ENCODE measurements around the gene MED13L. TPM values are rescaled to one million over a fixed set of nuclear protein-coding genes. Genes with fewer than 3 reads are reported as not detected.

The MED13L gene
- total RNA-seq, 1 donor from 2014 or later = 69.3 TPM

DNA sequence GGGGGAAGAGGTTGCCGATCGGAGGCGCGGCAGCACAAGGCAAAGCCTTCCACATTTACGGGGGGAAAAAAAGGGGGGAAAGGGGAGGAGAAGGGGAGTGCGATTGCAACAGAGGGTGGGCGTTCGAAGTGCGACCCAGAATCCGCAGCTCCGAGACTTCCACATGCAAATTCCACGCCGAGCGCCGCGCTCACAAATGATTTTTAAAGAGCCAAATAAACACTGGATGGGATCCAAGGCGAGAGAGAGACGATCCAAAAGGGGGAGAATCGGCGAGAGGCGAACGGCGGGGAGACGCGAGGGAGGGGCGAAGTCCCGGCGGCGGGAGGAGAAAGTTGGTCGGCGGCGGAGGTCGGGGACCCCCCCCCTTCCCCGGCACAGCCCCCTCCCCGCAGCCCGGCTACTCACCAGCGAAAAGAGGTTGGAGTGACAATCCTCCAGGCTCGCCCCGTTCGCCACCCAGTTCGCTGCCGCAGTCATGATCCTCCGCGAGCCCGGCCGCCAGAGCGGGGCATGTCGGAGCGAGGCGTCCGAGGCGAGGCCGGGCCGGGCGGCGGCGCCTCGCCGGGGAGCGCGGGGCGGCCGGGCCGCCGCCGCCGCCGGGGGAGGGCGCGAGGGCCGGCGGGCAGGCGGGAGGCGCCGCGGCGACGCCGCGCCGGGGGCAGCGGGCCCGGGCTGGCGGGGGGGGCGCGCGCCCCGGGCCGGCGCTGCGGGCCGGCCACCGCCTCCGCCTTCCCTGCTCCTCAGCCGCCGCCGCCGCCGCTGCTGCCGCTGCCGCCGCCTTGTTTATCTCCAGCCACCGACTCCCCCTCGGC, 634 bp downstream of the MED13L start:
- peak; percentile 61 for ATAC-seq

DNA sequence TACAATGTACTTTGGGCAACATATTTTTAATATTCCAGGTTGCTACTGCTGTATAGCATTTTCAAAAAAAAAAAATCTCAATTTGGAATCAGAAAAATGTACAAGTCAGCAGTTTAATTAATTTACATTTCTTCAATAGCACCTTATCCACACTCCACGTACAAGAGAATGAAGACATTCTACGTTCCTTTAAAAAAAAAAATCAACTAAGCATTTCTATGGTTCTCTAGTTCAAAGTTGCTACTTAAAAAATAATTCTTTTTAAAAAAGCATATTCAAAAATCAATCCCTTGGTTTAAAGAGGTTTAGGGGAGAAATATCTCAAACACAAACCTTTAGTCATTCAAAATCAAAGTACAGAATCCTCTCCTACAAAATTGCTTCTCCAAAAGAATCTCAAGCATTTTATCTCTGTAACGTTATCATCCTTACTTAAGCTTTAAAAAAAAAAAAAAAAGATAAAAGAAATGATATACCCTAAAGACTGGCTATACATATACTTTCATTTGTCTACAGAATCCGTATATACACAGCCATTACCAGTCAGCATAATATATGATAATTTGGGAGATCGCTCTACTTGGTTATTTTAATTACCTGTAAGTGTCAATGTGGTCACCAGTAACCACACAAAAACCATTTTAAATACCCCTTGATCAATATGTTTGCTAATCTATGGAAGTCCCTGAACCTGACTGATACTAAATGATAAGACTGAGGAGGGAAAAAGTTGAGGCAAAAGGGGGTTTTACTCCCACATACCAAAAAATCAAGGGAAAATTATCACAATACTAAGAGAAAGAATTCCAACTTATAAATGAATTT, 2.7 kb downstream of the MED13L start:
- no peak for ATAC-seq

DNA sequence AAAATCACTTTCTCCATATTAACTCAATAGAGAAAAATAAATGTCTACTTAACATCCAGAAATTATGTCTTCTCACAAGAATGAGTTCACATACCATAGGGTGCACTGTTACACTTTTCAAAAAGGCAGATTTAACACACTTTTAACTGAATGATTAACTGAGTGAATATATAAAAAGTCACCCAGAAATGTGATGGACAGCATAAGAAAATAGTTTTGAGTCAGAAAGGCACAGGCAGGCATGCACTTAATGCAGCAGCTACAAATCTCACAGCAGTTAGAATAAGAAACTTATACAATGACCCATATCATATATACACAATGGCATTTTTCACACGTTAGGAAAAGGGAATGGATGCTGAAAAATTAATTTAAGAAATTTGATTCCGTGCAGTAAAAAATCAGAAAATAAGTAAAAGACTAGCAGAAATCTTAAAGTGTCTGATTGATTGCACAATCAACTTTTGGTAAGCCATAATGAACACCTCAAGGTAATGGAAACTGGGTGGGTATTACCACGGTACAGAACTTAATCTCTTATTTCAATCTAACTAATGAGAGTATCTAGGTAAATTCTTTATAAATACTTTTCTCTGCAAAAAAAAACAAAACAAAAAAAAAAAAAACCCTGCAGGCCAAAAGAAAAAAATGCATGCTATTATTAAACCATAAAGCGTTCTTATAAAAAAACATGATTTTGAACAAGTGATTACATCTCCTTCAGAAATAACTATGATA, 3.5 kb downstream of the MED13L start:
- no peak for ATAC-seq

DNA sequence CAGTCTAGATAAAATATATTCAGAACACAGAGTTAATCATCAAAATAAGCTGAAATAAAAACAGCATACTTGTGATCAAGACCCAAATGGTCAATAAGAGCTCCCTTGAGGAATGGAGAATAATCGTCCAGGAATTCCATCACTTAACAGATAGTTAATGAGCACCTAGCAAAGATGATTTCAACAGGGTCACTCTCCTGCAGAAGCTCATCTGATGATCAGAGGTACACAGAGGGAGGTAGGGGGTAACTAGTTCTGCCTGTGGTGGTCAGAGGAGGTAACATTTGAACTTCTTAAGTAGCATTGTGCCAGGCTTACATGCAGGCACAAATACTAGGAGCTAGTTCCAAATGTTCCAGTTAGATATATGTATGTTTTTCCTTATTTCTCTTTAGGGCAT, 9.5 kb downstream of the MED13L start:
- ATAC-seq = no peak

DNA sequence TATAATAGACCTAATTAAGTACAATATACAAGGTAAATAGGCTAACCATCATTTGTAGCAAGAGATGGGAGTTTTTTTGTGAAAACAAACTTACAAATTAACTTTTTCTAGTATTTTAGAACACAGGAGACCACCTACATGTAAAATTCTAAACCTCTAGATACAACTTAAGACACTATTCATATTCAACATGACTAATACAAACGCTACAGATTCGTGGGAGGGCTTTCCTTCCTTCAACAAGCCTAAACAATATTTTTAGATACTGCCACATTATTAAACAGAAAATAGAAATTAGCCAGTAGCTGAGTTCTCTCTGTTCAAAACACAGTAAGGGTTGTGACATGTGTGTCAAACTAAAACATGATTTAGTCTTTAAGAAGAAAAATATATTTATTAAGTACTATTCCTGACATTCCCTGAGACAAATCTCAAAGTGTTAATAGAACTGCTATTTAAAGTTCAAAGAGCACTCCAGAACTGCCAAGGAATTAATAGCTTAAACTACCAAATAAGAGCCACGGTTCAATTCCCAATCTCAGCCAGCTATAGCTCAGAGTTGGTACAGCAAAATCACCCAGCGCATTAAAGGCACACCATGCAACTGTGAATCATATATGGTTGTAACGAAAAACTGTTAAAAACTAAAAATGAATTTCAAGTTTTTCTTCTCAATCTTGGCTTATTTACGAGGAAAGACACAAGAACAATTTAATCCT, 10.7 kb downstream of the MED13L start:
- no peak for ATAC-seq

DNA sequence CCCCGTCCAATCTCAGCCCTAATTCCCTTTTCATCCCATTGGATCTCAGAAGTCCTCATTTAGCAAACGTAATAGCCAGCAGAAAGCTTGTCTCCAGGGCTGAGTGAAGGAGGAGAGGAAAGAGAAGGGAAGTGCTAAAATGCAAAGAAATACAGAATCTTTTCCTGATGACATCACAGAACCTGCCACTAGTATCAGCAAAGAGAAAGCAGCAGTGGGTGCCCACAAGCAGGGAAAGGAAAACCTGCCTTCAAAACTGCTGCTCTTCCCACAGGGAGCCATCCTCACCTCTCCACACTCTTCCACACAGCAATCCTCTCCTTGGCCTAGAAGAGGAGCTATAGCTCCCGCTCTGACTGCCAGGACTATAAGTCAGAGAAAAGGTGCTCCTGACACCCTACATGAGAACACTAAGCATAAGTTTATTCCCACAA, 11.3 kb downstream of the MED13L start:
- ATAC-seq = peak; percentile 37

DNA sequence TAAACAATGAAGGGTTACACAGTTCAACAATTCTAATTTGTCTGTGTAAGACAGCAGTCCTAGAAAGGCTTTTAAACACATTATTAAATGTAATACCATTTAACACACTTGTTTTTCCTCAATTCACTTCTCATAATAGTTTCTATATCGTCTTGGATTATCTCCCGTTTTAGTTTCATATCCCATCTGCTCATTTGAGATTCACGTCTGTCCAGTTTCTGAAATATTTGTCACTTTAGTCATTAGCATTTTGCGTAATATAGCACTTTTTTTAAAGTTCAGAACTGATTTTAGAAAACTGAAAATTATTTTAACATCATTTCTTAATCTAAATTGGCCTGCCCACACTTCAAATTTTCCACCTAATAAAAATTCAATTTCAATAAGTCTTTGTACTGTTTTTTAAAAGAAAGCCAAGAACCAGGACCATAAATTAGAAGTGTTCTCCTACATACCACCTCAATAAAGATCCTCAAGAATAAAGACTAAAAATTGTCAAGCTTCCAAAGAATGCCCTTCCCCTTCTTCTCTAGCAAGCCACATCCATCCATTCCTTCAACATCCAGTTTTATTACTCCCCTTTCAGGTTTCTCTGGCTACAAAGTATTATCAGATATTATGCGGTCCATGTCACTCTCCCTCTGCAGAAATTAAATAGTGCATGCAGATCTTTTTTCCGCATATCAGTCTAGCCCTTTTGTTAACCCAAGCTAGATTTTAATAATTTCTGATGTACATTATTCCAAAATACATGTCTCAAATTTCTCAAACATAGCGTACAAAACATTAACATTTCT, 11.9 kb downstream of the MED13L start:
- no peak for ATAC-seq

DNA sequence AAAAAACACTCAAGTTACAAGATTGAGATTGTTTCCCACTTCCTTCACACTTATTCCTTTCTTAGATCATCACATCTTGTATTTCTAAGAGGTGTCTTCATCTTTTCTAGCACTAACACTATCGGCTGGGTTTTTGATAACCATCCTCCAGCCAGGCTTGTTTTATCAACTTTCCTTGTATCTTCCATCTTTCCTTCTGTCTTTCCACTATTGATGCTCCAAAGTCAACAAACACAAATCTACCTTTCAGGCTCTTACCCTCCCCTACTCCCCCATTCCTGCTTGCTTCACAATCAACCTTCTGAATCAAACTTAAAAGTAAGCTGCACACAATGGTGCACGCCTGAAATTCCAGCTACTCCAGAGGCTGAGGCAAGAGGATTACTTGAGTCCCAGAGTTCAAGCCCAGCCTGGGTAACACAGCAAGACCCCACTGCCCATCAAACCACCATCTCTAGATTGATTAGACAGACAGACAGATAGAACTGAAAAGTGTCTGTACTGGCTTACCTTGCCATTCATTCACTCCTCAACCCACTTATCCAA, 12.9 kb downstream of the MED13L start:
- ATAC-seq = no peak

DNA sequence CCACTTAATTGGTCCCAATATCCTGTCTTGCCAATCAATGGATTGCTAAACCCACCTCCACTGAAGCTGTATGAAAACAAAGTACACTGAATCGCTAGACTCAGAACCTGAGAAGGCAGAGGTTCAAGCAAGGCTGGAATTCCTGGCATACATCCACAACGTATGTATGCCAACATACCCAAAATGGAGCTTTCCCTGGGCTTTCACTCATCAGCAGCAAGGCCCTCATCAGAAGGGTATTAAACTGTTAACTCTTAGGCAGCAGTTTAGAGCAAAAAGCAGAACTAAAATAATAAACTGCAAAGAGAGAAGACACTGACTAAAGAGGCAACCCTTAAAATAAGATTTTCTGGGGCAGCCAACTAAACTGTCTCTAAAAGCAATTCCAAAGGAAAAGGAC, 13.6 kb downstream of the MED13L start:
- no peak for ATAC-seq

DNA sequence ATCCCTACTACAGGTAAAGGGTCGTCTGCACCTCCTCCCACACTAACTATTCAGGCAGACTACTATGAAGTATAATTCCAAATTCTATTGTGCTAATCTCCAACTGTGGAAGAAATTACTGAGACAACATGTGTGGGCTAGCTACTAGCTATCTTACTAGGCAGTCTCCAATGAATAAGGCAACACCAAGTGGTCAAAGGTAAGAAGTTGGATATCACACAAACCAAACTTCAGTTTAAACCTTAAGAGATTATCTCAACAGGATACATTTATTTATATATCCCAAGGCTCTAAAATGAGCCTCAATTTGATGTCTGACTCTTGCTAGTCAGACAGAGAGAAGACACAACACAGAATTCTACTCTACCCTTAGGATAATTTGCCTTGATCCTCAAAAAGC, 14.1 kb downstream of the MED13L start:
- ATAC-seq = no peak

DNA sequence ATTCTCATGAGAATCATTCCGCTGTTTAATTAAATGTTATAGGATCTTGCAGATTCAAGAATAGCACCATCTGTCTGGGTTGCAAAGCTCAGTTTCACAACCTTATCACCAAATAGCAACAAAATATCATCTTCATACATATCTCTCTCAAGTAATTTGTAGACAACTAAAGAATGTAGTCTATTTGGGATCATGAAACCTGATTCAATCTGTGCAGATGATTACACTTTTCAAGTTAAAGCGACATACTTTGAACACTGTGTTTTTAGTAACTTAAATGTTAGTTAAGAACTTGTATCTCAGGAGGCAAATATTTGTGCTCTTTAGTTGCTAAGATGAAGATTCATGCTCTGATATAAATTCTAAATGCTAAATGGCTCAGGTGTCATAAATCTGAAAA, 14.8 kb downstream of the MED13L start:
- no peak for ATAC-seq

DNA sequence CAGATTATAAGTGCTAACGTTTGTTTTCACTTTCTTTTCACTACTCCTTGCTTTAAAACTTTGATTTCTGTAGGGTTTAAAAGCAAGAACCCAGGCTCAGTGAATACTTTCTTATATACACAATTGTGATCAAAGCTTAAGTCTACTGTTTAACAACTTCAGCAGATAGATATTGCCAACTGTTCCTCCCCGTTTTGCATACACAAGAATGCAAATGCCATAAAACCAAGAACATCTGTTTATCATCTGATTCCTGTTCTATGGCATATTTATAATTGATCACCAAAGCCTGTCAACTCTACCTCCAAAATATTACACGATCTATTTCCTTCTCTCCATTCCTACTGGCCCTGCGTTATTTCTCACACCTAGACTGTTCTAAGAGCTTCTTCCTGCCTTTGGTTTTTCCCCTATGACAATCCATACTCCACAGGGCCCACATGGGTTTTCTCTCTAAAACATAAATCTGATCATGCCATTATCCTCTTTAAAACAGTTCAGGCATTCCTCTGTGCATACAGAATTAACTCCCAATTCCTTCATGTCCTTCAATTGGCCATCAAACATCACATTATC, 15.9 kb downstream of the MED13L start:
- ATAC-seq = no peak

DNA sequence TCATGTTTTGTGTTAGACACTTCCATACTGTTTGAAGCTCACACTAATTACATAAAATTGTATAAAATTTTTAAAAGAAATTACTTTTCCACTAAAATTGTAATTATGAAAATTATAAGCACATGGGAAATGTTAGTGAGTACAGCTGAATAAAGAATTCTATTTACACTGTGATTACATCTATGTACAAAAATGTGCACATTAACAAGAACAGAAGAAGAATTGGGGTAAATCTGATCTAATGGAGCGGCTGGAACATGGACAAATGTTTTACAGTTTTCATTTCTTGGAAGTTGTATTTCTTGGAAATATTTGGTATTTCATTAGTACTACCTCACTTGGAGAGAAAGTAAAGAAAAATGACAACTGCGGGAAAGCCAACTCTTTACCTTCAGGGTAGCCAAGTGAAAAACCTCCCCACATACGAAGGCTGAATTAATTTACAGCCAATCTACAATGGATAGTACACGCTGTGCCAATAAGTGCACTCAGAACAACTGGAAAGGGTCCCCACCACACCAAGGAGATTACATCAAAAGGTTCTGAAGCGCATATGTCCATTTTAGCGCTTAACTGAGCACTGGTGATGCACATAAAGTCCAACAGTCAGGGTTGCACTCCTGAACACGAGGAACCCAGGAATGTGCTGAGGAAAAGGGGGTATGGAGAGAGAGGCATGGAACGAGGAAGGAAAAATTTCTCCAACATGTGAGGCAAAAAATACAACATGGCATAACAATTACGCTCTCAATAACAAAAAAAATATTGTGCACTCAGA, 17.5 kb downstream of the MED13L start:
- ATAC-seq = no peak

DNA sequence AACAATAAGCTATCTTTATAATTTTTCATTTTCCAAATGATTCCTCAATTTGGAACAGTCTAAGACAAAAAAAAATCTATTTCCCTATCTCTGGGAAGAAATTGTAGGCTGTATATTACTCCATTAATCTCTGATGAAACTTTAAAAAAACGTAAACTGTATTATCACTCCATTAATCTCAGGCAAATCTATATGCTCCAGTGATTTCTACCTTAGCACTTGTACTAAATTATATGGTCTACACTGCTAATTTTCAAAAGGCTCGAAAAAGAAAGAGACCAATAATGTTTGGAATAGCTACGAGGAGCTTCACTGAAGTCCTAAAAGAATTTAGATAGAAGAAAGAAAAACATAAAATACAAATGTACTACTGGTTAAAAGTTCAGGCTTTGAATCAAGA, 19.7 kb downstream of the MED13L start:
- no peak for ATAC-seq

DNA sequence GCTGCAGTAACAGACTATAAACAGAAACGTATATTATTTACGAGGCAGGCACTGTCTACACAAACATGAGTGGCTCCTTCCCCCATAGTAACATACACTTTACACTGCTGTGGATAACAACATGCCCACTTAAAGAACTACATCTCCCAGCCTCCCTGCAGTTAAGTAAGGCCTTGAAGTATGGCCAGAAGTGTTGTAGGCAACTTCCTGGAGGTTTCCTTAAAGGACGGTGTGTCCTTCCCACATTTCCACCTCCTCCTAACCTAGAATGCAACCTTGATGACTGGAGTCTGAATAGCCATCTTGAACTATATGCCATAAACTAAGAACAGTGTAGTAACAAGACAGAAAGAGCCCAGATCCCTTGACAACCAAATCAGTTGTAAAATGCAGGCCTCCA, 20.3 kb downstream of the MED13L start:
- peak; percentile 36 for ATAC-seq

DNA sequence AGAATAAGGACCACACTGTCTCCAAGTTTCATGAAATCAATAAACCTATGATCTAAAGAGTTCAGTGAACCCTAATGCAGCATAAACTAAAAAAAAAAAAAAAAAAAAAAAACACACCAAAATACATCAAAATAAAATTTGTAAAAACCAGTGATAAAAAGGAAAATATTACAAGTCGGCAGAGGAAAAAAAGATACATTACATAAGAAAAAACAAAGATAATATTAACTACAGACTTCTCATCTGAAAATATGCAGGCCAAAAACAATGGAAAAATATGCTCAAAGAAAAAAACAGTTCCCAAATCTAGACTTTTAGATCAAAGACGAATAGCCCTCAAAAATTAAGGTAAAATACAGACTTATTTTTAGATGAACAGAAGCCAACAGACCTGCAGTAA, 27.6 kb downstream of the MED13L start:
- no peak for ATAC-seq

DNA sequence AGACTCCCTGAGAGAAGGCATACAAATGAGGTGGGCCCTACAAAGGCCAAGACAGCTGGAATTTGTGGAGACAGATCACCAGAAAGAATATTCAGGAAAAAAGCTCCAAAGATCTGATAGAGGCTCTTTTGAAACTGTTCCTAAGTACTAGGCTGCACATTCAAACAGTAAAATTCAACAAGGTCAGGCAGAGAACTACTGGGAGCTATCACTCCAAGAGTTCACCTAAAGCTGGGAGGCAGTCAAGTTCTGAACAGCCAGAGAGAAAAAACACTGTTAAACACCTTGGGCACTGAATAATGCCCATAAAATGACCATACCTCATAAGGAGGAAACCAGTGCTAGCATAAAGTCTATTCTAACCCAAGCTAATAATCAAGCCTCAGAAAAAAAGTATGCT, 28.6 kb downstream of the MED13L start:
- no peak for ATAC-seq

DNA sequence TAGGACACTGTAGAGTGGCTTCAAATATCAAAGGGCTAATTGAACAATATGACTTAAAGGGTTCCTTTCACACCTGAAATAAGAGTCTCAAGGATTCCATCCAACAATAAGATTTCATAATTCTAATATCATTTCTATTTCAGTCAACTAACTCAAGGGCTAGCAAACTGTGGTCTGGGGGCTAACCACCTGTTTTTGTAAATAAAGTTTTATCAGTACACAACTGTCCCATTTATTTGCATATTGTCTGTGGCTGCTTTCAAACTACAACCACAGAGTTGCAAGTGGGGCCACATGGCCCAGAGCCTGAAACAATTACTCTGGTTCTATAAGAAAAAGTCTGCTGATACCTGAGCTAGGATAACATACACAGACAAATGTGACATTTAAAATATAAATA, 29.1 kb downstream of the MED13L start:
- no peak for ATAC-seq

DNA sequence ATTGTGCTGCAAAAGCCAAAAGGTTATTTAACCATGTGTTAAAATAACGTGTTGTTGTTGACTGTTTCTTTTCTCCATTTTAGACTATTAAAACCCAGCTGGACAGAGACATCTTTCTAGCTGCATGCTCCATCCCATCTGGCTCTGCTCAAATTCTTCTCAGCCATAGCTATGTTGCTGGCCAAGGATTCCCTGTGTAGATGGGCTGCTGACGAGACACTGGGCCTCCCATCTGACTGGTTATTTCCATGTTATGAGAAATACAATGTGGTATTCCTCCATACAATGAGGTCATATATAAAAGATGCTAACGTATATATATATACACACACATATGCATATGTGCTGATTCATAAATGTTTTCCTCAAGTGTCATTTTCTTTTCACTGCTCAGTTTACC, 30.1 kb downstream of the MED13L start:
- peak; percentile 45 for ATAC-seq

DNA sequence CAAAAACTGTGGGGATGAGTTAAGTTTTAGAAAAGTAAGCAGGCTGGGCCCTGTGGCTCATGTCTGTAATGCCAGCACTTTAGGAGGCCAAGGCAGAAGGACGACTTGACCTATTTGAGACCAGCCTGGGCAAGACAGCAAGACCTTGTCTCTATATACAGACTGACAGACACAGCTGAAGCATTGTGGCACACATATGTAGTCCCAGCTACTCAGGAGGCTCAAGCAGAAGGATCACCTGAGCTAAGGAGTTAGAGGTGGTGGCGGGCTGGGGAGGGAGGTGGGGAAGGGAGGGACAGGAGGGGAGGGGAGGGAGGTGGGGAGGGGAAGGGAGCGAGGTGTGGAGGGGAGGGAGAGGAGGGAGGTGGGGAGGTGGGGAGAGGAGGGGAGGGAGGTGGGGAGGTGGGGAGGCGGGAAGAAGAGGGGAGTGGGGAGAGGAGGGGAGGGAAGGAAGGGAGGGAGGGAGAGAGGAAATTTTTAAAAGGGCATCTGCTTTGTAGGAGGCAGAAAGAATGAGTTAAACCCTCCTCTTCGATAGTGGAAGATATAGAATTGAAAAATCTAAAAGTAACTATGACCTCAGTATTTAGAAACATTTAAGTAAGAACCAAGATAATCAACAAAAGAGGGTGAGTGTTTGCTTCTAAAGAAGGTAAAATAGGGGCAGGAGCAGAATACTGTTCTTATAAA, 30.9 kb downstream of the MED13L start:
- no peak for ATAC-seq

Measured in esophagus mucosa (tissue), 1 donor.